Liver (tissue), 9 donors: Measurements from ENCODE around the gene MINDY1. TPM values are rescaled to one million over a fixed set of nuclear protein-coding genes. Genes with fewer than 3 reads are reported as not detected.

Experiments used
- DNase-seq: peaks from one replicate; pipeline ENCODE4 v3.0.0-alpha.2; 2017; ENCODE audit warnings: low spot score
- H3K27ac ChIP-seq, 2 donors: one replicate each; pipeline ENCODE4 v1.7.0; 2013; ENCODE audit warnings: inconsistent platforms in 2 of 2, low read length in 2 of 2, control low read depth in 1 of 2, low read depth in 1 of 2, mild to moderate bottlenecking in 1 of 2
- H3K27me3 ChIP-seq, 4 donors: one replicate each; pipeline versions ENCODE4 v1.6.1 to v1.7.0; 2013; ENCODE audit warnings: low read length in 3 of 4, inconsistent platforms in 1 of 4, mild to moderate bottlenecking in 1 of 4, moderate library complexity in 1 of 4; ENCODE audit not compliant: control insufficient read depth in 4 of 4, insufficient read depth in 4 of 4
- H3K36me3 ChIP-seq, 4 donors: one replicate each; pipeline versions ENCODE4 v1.6.1 to v1.7.0; 2013; ENCODE audit warnings: low read length in 3 of 4, mild to moderate bottlenecking in 3 of 4, low read depth in 1 of 4, moderate library complexity in 1 of 4; ENCODE audit not compliant: control insufficient read depth in 4 of 4, insufficient read depth in 3 of 4
- H3K4me1 ChIP-seq, 4 donors: one replicate each; pipeline versions ENCODE4 v1.6.1 to v1.7.0; 2013; ENCODE audit warnings: low read length in 3 of 4, mild to moderate bottlenecking in 3 of 4, moderate library complexity in 1 of 4; ENCODE audit not compliant: control insufficient read depth in 4 of 4, insufficient read depth in 4 of 4
- H3K4me3 ChIP-seq, 3 donors: one replicate each; pipeline versions ENCODE4 v1.6.1 to v1.7.0; 2013; ENCODE audit warnings: low read length in 3 of 3, control low read depth in 1 of 3, low read depth in 1 of 3, mild to moderate bottlenecking in 1 of 3
- H3K9ac ChIP-seq, 2 donors: one replicate each; pipeline ENCODE4 v1.7.0; 2013; ENCODE audit warnings: low read length in 2 of 2, mild to moderate bottlenecking in 2 of 2, moderate library complexity in 2 of 2, control low read depth in 1 of 2, low read depth in 1 of 2
- H3K9me3 ChIP-seq, 4 donors: one replicate each; pipeline versions ENCODE4 v1.6.1 to v1.7.0; 2013; ENCODE audit warnings: low read length in 3 of 4; ENCODE audit not compliant: control insufficient read depth in 4 of 4
- ATF3 ChIP-seq: IDR thresholded peaks from 2 replicates; pipeline ENCODE4 v1.6.1; 2016; ENCODE audit warnings: antibody characterized with exemption
- CTCF ChIP-seq: fragments of 150-350 bp; IDR thresholded peaks from 2 replicates; pipeline ENCODE4 v1.5.1; 2017; ENCODE audit warnings: improper control_type of control experiment, low read depth, low read length; ENCODE audit not compliant: missing input control
- EGR1 ChIP-seq, 2 donors: IDR thresholded peaks; 2 replicates each; pipeline ENCODE4 v1.6.1; 2016 to 2018; ENCODE audit warnings: antibody characterized with exemption in 2 of 2, low read depth in 2 of 2
- FOXA1 ChIP-seq: IDR thresholded peaks from 2 replicates; pipeline ENCODE4 v1.6.1; 2016; ENCODE audit warnings: antibody characterized with exemption
- FOXA2 ChIP-seq: IDR thresholded peaks from 2 replicates; pipeline ENCODE4 v1.6.1; 2016; ENCODE audit warnings: antibody characterized with exemption
- GABPA ChIP-seq, 2 donors: IDR thresholded peaks in 1 of 2; conservative IDR thresholded peaks in 1 of 2; 2 replicates each; pipeline ENCODE4 v1.6.1; 2016; ENCODE audit warnings: antibody characterized with exemption in 2 of 2, mild to moderate bottlenecking in 1 of 2, moderate library complexity in 1 of 2
- HNF4A ChIP-seq, 2 donors: conservative IDR thresholded peaks; 2 replicates each; pipeline ENCODE4 v1.6.1; 2016; ENCODE audit warnings: antibody characterized with exemption in 2 of 2, mild to moderate bottlenecking in 2 of 2
- HNF4G ChIP-seq: IDR thresholded peaks from 2 replicates; pipeline ENCODE4 v1.6.1; 2016; ENCODE audit warnings: antibody characterized with exemption
- MAX ChIP-seq: IDR thresholded peaks from 2 replicates; pipeline ENCODE4 v1.6.1; 2016; ENCODE audit warnings: antibody characterized with exemption
- NR2F2 ChIP-seq: IDR thresholded peaks from 2 replicates; pipeline ENCODE4 v1.6.1; 2016; ENCODE audit warnings: antibody characterized with exemption
- RXRA ChIP-seq, 2 donors: IDR thresholded peaks; 2 replicates each; pipeline ENCODE4 v1.6.1; 2017 to 2018; ENCODE audit warnings: antibody characterized with exemption in 2 of 2, mild to moderate bottlenecking in 1 of 2
- SP1 ChIP-seq: IDR thresholded peaks from 2 replicates; pipeline ENCODE4 v1.6.1; 2018; ENCODE audit warnings: antibody characterized with exemption, mild to moderate bottlenecking
- TAF1 ChIP-seq: conservative IDR thresholded peaks from 2 replicates; pipeline ENCODE4 v1.6.1; 2016; ENCODE audit warnings: antibody characterized with exemption, mild to moderate bottlenecking
- ZBTB33 ChIP-seq: IDR thresholded peaks from 2 replicates; pipeline ENCODE4 v1.6.1; 2016; ENCODE audit warnings: antibody characterized with exemption
- WGBS: extraction: QIAGEN DNeasy Blood & Tissue Kit; methylation state at CpG from one replicate; pipeline ENCODE4 v1.1.7; 2013; 5-methylcytosine and 5-hydroxymethylcytosine counted together
- polyA plus RNA-seq, 2 donors: library from polyadenylated mRNA; stranded (reverse) in 1 of 2; unstranded in 1 of 2; fragments of 200-250 nt in 1 of 2; fragments of >200 nt in 1 of 2; fragmentation: Nextera tagmentation in 1 of 2; extraction: Ambion mirVana in 1 of 2; gene quantifications; one replicate each; pipeline versions ENCODE4 v1.2.1 to v1.2.3, GENCODE V29; 2013 to 2015
- total RNA-seq, 2 donors: library from RNA; depleted of rRNA; stranded (reverse); fragments of >200 nt; gene quantifications; one replicate each; pipeline ENCODE4 v1.2.3, GENCODE V29; 2014
- donor health status: healthy.
- donor health status: healthy.
- donor health status: healthy.
- donor health status: healthy.
- donor health status: healthy.

The MINDY1 gene
- total and polyA plus RNA-seq, 4 donors = 7.3 to 21.3 (median 9.0) TPM

GRCh38 chr1:151002611-151003010 is 4.1 kb downstream of the MINDY1 start:
- Histone ChIP-seq H3K27me3 (no peaks in the 10 kb centered on the region), H3K36me3 (peaks cover 5 to 39% (median 28%) of the 10 kb centered on the region in 4 donors), H3K27ac (peak overlapping the region; percentile 2 to 30), H3K9ac (no peak overlapping the region), H3K4me3 (no peak overlapping the region), H3K9me3 (no peaks in the 10 kb centered on the region), H3K4me1 (peaks cover 12 to 45% (median 34%) of the 10 kb centered on the region in 4 donors)
- TF ChIP-seq EGR1 (IDR thresholded peaks at IDR 0.05; ENCODE audit: low read depth in 2 of 2) (no peak), CTCF (no peak), MAX (no peak), NR2F2 (no peak), SP1 (no peak), ZBTB33 (no peak), TAF1 (no peak), FOXA1 (no peak), GABPA (IDR thresholded peaks at IDR 0.05 in 1 of 2, conservative IDR thresholded peaks at IDR 0.05 in 1 of 2) (no peak), HNF4G (no peak)
- 39% methylated on average over 2 of the region's 2 CpGs for WGBS
- no peak for DNase-seq

GRCh38 chr1:151002051-151002450 is 4.7 kb downstream of the MINDY1 start:
- Histone ChIP-seq H3K27me3 (no peaks in the 10 kb centered on the region), H3K9ac (no peak overlapping the region), H3K9me3 (no peaks in the 10 kb centered on the region), H3K4me3 (no peak overlapping the region), H3K36me3 (peaks cover 6 to 45% (median 34%) of the 10 kb centered on the region in 4 donors), H3K27ac (peak overlapping the region; percentile 2 to 30), H3K4me1 (peaks cover 8 to 40% (median 29%) of the 10 kb centered on the region in 4 donors)
- TF ChIP-seq FOXA1 = no peak
- TF ChIP-seq NR2F2 = no peak
- TF ChIP-seq MAX = no peak
- TF ChIP-seq RXRA (IDR thresholded peaks at IDR 0.05) = no peak
- TF ChIP-seq FOXA2 = no peak
- no peak for TF ChIP-seq SP1
- TF ChIP-seq HNF4A (conservative IDR thresholded peaks at IDR 0.05) = no peak
- no peak for TF ChIP-seq CTCF
- TF ChIP-seq ATF3 = no peak
- no peak for TF ChIP-seq EGR1 (IDR thresholded peaks at IDR 0.05; ENCODE audit: low read depth in 2 of 2)
- no peak for DNase-seq
- 84% methylated on average over 3 of the region's 3 CpGs for WGBS
